ENCODE results near the gene AKR1B15. TPM values are rescaled to one million over a fixed set of nuclear protein-coding genes. Genes with fewer than 3 reads are reported as not detected.
"Not testable (repeated sequence)": the region's sequence is repeated elsewhere in the genome, so short reads cannot be mapped to it uniquely, and the experiment has no call there.

The AKR1B15 gene
- polyA plus RNA-seq, 1 experiment, result not detected

DNA sequence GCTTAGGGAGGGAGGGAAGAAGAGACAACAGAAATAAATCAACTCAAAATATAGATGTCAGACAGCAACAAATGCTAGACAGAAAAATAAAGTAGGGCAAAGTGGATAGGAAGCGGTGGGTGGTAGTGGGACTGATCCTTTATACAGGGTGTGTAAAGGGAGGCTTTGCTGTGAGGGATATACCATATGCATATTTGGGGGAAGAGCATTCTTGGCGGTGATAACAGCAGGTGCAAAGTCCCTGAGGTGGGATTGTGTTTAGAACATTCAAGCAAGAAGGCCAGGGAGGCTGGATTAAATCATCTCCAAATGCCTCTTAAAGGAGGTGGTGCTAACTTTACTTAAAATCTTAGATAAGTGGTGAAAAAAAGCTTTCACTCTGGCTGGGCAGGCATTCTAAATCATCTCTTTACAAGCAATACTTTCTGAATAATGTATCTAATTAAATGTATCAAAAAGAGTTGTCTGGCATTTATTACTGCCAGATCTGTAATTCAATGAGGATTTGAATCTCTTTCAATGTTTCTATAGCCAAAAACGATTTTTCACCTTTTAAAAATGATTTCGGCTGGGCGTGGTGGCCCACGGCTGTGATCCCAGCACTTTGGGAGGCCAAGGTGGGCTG lies 9.4 kb upstream of the AKR1B15 start:
- DNase-seq (ENCODE audit: low read depth), result no peak
- CTCF ChIA-PET, result interaction anchor here (0.9 to 1.4 kb wide), 5 partner anchors 9 to 107 kb away, joined by 3 to 7 read pairs (median 4); partner anchors contain the start of gene AKR1B15
- POLR2A ChIA-PET, result no interaction called here
- Histone ChIP-seq H3K36me3 (ENCODE audit: control insufficient read depth, insufficient read depth, low read length) (no peaks in the 10 kb centered on the region), H3K4me3 (ENCODE audit: low read depth, low read length) (no peak overlapping the region), H3K27me3 (ENCODE audit: control insufficient read depth, insufficient read depth, low read length) (peaks cover 13% of the 10 kb centered on the region)
- TF ChIP-seq, protein P1, sequence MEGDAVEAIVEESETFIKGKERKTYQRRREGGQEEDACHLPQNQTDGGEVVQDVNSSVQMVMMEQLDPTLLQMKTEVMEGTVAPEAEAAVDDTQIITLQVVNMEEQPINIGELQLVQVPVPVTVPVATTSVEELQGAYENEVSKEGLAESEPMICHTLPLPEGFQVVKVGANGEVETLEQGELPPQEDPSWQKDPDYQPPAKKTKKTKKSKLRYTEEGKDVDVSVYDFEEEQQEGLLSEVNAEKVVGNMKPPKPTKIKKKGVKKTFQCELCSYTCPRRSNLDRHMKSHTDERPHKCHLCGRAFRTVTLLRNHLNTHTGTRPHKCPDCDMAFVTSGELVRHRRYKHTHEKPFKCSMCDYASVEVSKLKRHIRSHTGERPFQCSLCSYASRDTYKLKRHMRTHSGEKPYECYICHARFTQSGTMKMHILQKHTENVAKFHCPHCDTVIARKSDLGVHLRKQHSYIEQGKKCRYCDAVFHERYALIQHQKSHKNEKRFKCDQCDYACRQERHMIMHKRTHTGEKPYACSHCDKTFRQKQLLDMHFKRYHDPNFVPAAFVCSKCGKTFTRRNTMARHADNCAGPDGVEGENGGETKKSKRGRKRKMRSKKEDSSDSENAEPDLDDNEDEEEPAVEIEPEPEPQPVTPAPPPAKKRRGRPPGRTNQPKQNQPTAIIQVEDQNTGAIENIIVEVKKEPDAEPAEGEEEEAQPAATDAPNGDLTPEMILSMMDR (IDR thresholded peaks at IDR 0.05; ENCODE audit: insufficient read depth, low read depth, low read length), result no peak

GRCh38 chr7:134541501-134542194 lies 7.3 kb upstream of the AKR1B15 start:
- POLR2A ChIA-PET; H3K36me3 ChIP-seq (ENCODE audit: control insufficient read depth, insufficient read depth, low read length); H3K4me3 ChIP-seq (ENCODE audit: low read depth, low read length); DNase-seq (ENCODE audit: low read depth): not testable (repeated sequence)
- CTCF ChIA-PET, result interaction anchor here (0.9 kb wide), 1 partner anchor 64 kb away, joined by 3 read pairs; no protein-coding TSS in a partner anchor
- peaks cover 14% of the 10 kb centered on the region for H3K27me3 ChIP-seq (ENCODE audit: control insufficient read depth, insufficient read depth, low read length)

DNA sequence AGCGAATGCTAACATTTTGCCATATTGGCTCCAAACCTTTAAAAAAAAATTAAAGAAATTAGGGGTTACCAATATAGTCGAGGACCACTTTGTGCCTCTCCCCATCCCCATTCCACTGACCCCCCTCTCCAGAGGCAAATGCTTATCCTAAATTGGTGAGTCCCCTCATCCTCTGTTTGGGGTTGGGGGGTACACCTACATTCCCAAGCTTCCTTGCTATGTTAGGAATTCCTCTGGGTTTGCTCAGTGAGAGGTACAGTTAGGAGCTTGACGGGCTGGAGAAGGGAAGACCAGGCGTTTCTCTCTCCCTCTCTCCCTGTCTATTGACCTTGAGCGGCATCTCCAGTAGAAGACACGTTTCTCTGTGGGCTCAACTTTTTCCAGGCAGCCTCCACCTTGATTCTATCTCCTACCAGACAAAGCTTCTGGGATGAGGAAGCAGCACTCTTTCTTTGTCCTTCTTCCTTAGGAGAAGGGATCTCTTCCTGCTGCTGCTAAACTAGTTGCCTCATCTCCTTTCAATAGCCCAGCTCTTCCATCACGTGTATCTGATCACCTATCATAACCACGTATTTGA lies 6.6 kb upstream of the AKR1B15 start:
- POLR2A ChIA-PET, result no interaction called here
- CTCF ChIA-PET, result interaction anchor here (1.5 to 2.3 kb wide), 2 partner anchors 65 to 109 kb away, joined by 5 to 9 read pairs; no protein-coding TSS in a partner anchor
- H3K27me3 ChIP-seq (ENCODE audit: control insufficient read depth, insufficient read depth, low read length), result peaks cover 14% of the 10 kb centered on the region
- H3K36me3 ChIP-seq (ENCODE audit: control insufficient read depth, insufficient read depth, low read length), result no peaks in the 10 kb centered on the region
- TF ChIP-seq, protein P1 (IDR thresholded peaks at IDR 0.05; ENCODE audit: insufficient read depth, low read depth, low read length), result no peak
- H3K4me3 ChIP-seq (ENCODE audit: low read depth, low read length), result no peak overlapping the region
- DNase-seq (ENCODE audit: low read depth), result no peak

DNA sequence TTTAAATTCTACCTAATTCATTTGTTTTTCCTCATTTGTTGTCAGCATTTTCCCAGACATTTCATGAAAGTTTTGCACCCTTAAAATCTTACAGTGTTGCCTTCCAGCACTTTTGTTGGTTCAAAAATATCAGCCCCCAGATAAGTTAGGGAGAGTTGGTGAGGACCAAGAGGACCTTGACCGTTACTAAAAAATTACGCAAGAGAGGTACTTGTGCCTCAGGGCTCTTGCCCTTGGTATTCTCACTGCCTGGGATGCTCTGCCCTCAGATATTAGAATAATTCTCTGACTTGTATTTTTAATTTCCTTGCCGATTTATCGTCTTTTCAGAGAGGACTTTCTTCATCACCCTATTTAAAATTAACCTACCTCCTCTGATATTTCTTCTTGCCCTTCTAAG lies 3.5 kb upstream of the AKR1B15 start:
- H3K36me3 ChIP-seq (ENCODE audit: control insufficient read depth, insufficient read depth, low read length), result no peaks in the 10 kb centered on the region
- ChIA-PET POLR2A (no interaction called here), CTCF (interaction anchor here (0.6 to 4.5 kb wide), 2 partner anchors 99 to 113 kb away, joined by 3 to 38 read pairs; no protein-coding TSS in a partner anchor)
- H3K4me3 ChIP-seq (ENCODE audit: low read depth, low read length), result no peak overlapping the region
- peaks cover 12% of the 10 kb centered on the region for H3K27me3 ChIP-seq (ENCODE audit: control insufficient read depth, insufficient read depth, low read length)
- no peak for DNase-seq (ENCODE audit: low read depth)
- TF ChIP-seq, protein P1 (IDR thresholded peaks at IDR 0.05; ENCODE audit: insufficient read depth, low read depth, low read length), result no peak

GRCh38 chr7:134545918-134546317 lies 3.0 kb upstream of the AKR1B15 start:
- H3K4me3 ChIP-seq (ENCODE audit: low read depth, low read length), result no peak overlapping the region
- TF ChIP-seq, protein P1 (IDR thresholded peaks at IDR 0.05; ENCODE audit: insufficient read depth, low read depth, low read length), result no peak
- no peak for DNase-seq (ENCODE audit: low read depth)
- peaks cover 11% of the 10 kb centered on the region for H3K27me3 ChIP-seq (ENCODE audit: control insufficient read depth, insufficient read depth, low read length)
- CTCF ChIA-PET, result interaction anchor here (3.1 to 4.5 kb wide), 3 partner anchors 12 to 113 kb away, joined by 30 to 38 read pairs (median 34); no protein-coding TSS in a partner anchor
- H3K36me3 ChIP-seq (ENCODE audit: control insufficient read depth, insufficient read depth, low read length), result no peaks in the 10 kb centered on the region
- POLR2A ChIA-PET, result no interaction called here
